ENCODE results near the gene LUZP2. TPM values are rescaled to one million over a fixed set of nuclear protein-coding genes. Genes with fewer than 3 reads are reported as not detected.

LUZP2 gene
- total RNA-seq, 2 donors from 2014 or later = 3.2 to 5.2 TPM

- no peak for ATAC-seq
- intact Hi-C loops (cut with DNase I, micrococcal nuclease) = no loop called here
- no peak for DNase-seq
These were observed 190.8 kb downstream of the LUZP2 start for GRCh38 chr11:24687531-24688147.

DNA sequence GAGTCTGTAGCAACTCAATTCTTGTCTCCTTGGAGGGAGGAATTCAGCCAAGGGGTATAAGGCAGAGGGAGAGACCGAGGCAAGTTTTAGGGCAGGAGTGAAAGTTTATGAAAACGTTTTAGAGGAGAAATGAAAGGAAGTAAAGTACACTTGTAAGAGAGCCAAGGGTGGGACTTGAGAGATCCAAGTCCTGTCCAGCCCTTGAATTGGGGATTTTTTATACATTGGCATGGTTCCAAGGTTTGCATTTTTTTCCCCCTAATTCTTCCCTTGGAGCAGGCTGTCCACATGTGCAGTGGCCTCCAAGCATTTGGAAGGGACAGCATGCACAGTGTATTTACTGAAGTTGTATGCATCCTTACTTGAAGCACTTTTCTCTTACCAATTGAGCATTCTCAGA, 192.1 kb downstream of the LUZP2 start:
- DNase-seq (no peak), ATAC-seq (no peak)
- intact Hi-C loops (cut with DNase I, micrococcal nuclease) = no loop called here

DNA sequence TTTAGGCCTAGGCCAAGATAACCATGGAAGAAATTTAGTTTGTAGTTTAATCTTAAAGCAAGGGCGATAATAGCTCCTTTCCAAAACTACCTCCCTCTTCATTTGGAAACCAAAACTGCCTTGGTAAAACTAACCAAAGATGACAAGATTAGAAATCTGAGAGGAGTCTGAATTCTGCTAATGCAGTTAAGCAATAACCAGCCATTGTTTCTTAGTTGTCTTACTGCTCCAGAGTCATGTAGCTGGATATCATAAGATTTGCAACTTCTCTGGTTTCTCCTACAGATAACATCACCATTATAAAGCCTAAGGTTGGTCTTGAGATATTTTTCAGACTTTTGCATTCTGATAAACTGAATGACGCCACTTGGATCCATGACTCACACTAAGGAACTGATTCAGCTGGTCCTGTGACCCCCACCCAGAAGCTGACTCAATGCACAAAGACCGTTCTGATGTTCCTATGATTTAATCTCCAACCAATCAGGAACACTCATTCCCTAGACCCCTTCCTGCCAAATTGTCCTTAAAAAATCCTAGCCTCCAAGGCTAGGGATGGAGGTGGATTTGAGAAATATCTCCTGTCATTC, 200.8 kb downstream of the LUZP2 start:
- intact Hi-C loops (cut with DNase I, micrococcal nuclease) = no loop called here
- no peak for DNase-seq
- ATAC-seq = no peak

DNA sequence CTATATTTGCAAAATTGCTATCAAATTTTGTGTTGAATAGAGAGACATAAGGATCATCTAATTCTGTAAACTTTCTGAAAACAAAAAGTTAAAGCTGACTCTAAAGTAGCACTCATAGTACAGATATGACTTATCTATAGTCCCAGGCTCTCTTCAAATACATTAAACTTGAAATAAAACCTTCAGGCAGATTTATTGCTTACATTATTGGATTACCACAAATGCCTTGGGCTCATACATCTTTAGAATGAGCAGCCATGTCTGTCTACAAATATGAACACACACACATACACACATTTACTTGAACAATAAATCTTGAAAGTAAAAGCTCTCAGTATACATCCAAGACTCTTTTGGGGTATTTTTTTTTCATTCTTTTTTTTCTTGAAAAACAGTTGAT, 207.9 kb downstream of the LUZP2 start:
- no peak for ATAC-seq
- intact Hi-C loops (cut with DNase I, micrococcal nuclease) = no loop called here

DNA sequence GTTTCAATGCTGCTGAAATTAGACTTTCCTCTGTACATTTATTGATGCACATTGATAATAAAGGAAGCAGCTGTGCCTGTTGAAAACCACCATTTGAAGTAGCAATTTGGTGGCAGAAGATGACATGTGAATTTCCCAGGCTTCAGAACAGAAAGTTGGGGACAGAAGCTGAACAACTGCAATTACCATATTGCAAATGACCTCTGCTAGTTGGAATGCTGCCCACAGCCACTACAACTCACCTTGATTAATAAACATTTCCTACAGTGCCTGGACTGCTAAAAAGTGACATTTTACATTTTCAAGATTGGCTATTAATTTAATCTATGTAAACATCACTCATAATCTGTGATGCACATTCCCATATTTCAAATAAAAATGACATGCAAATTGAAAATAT, 208.6 kb downstream of the LUZP2 start:
- no peak for DNase-seq
- no peak for ATAC-seq
- intact Hi-C loops (cut with DNase I, micrococcal nuclease) = no loop called here

More for the DNA sequence above, 207.9 kb downstream of the LUZP2 start:
- no peak for DNase-seq

DNA sequence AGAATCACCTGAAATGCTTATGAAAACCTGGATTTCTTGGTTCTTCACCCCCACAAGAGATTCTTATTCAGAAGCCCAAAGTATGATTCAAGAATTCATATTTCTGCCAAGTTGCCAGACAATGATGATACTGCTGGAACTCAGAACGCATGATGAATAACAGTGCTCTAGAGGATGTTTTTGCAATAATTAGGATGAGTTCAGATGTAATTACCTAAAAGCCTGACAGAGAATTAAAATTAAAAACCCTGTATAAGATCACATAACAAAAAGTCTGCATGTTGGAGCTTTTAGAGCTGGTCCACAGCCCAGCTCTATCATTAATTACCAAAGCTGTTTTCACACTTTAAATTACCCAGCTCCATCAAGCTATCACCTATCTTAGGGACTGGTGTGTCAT, 211.8 kb downstream of the LUZP2 start:
- DNase-seq (no peak), ATAC-seq (no peak)
- intact Hi-C loops (cut with DNase I, micrococcal nuclease) = no loop called here

DNA sequence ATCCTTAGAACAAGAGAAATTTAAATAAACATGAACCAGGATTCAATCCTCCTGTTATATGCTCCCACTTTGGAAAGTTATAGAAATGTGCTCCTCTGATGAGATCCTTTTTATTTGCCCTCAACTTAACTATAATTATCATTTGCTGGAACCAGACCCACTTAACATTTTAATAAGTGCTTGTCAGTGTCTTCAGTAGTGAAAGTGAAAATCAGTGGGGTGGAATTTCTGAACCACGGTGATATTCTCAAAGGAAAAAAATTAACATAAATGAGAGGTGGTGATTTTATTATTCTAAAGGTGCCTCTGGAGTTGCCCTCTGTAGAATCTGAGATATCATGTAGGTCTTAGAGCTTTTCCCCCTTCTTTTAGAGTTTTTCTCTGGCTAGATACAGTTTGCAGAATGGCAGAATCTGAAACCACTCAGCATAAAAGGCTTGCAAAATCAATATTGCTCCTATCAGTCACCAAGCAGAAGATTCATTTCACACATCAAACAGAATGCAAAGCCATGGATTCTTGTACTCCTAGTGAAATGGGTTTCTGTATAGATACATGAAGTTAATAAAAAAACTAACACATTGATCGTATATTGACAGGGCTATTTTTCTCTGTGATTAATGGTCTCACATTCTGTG, 213.2 kb downstream of the LUZP2 start:
- DNase-seq = no peak
- ATAC-seq = no peak
- intact Hi-C loops (cut with DNase I, micrococcal nuclease) = no loop called here

DNA sequence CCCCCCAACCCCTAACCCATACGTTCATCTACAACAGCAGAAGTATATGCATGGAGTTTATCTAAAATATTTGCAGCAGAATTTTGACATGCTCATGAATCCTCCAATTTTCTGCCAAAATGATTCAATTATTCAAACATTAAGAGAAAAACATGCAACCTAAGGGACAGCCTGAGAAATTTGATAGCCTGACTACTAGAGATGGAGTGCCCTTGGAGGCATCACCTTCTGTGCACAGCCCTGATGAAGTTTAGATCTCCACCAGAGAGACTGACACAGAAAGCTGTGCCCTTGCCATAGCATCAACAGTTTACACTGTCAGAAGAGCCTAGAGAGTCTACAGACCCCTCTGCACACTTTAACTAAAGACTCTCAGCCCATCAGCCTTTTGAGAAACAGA, 217.7 kb downstream of the LUZP2 start:
- intact Hi-C loops (cut with DNase I, micrococcal nuclease) = no loop called here
- no peak for ATAC-seq
- DNase-seq = no peak

- intact Hi-C loops (cut with DNase I, micrococcal nuclease) = no loop called here
- DNase-seq = no peak
- no peak for ATAC-seq
These were observed 219.6 kb downstream of the LUZP2 start for GRCh38 chr11:24716403-24716802.

- no peak for ATAC-seq
- DNase-seq = no peak
- intact Hi-C loops (cut with DNase I, micrococcal nuclease) = no loop called here
These were observed 226.4 kb downstream of the LUZP2 start for GRCh38 chr11:24723231-24723630.

DNA sequence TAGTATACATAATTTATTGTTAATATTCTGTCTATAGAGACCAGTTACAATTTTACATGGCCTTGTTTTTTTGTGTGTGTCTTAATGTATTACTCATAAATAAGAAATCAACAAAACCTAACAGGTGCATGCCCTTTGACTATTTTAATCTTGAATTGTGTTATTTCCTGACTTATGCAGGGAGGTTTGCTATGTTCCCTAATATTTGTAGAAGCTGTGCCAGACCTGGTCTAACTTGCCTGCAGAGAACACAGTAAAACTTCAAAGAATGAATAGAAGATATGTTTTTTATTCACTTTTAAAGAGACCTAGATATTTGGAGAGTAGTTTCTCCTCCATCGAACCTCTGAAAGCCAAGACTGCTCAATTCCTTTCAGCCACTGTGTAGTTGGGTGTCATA, 234.7 kb downstream of the LUZP2 start:
- intact Hi-C loops (cut with DNase I, micrococcal nuclease) = no loop called here
- ATAC-seq (no peak), DNase-seq (no peak)

- intact Hi-C loops (cut with DNase I, micrococcal nuclease) = no loop called here
- no peak for ATAC-seq
- no peak for DNase-seq
These were observed 237.9 kb downstream of the LUZP2 start for GRCh38 chr11:24734742-24735237.

DNA sequence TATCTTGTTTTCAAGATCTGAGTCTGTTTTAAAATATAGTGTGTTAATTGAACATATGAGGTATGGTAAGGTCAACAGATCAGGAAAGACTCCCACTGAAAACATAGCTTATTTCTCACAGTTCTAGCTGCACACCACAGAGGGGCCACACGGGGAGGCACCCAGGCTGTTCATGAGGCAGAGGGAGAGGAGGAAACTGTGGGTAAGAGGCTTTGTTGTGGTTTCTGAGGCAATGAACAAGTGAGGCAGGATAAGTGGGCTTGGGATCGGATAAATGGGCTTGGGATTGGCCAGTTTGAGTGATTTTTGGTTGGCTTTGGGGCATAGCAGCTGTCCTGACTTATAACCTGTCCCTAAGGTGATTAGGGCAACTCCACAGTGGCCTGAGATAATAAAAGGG, 242.1 kb downstream of the LUZP2 start:
- intact Hi-C loops (cut with DNase I, micrococcal nuclease) = no loop called here
- ATAC-seq = no peak

GRCh38 chr11:24739637-24740036, 242.8 kb downstream of the LUZP2 start:
- intact Hi-C loops (cut with DNase I, micrococcal nuclease) = no loop called here
- no peak for ATAC-seq
- no peak for DNase-seq

More for the DNA sequence above, 242.1 kb downstream of the LUZP2 start:
- DNase-seq = no peak

GRCh38 chr11:24747275-24748251, 250.7 kb downstream of the LUZP2 start:
- ATAC-seq (no peak), DNase-seq (peak in 1 of 2 donors; percentile 4)
- intact Hi-C loops (cut with DNase I, micrococcal nuclease) = no loop called here

GRCh38 chr11:24748261-24748660, 251.4 kb downstream of the LUZP2 start:
- intact Hi-C loops (cut with DNase I, micrococcal nuclease) = no loop called here
- ATAC-seq = no peak
- DNase-seq = no peak

DNA sequence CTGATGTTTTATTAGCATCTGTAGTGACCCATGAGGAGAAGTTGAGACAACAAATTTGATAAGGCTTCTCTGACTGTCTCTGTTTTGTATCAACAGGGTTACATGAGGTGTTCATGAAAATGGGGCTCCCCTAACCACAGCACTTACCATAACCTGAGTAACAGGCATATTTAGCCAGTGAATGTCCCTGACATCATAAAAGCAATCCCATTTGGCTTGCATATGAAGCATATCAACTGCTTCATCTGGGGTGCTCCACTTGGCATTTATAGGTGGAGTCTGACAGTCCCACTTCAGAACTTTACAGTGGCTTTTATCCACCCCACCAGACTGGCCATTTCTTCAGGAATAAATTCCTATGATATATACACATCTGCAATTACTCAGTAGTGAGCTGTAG, 257.6 kb downstream of the LUZP2 start:
- DNase-seq = no peak
- intact Hi-C loops (cut with DNase I, micrococcal nuclease) = no loop called here
- ATAC-seq = no peak

GRCh38 chr11:24755260-24755839, 258.5 kb downstream of the LUZP2 start:
- DNase-seq = no peak
- intact Hi-C loops (cut with DNase I, micrococcal nuclease) = no loop called here
- ATAC-seq = no peak

DNA sequence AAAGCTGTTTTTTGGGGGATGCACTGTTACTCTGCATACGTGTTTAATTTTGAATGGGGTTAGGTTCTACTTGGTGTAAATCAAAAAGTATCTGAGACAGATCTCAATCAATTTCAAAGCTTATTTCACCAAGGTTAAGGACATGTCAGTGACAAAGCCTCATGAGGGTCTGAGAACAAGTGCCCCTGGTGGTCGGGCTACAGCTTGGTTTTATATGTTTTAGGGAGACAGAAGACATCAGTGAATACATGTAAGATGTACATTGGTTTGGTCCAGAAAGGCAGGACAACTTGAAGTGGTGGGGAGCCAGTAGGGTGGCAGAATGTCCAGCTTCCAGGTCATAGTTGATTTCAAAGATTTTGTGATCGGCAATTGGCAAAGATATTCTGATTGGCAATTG, 262.9 kb downstream of the LUZP2 start:
- intact Hi-C loops (cut with DNase I, micrococcal nuclease) = no loop called here
- ATAC-seq = no peak
- DNase-seq = no peak

Measured in left colon (tissue), 2 donors.